Astrocyte (in vitro differentiated cells and primary cell): ENCODE results near the gene LDLRAD1. TPM values are rescaled to one million over a fixed set of nuclear protein-coding genes. Genes with fewer than 3 reads are reported as not detected.

Experiments used
- DNase-seq: peaks from one replicate; pipeline ENCODE4 v3.0.0-alpha.2; 2010; ENCODE audit warnings: low read depth
- FAIRE-seq: peaks from 2 replicates; lab custom pipeline; 2011; peaks lifted over from hg19 to GRCh38; lab: Jason Lieb, UNC
- H2AFZ ChIP-seq: 2 replicates; pipeline ENCODE4 v1.6.0; 2012; ENCODE audit warnings: low read depth, low read length, inconsistent platforms
- H3K27ac ChIP-seq: 2 replicates; pipeline ENCODE4 v1.5.1; 2011; ENCODE audit warnings: low read depth, low read length, inconsistent platforms
- H3K27me3 ChIP-seq: 2 replicates; pipeline ENCODE4 v1.6.0; 2011; ENCODE audit warnings: low read length, inconsistent platforms; ENCODE audit not compliant: insufficient read depth
- H3K36me3 ChIP-seq: 2 replicates; pipeline ENCODE4 v1.5.1; 2011; ENCODE audit warnings: low read length, inconsistent platforms; ENCODE audit not compliant: insufficient read depth
- H3K4me1 ChIP-seq: 2 replicates; pipeline ENCODE4 v1.5.1; 2011; ENCODE audit warnings: low read length, inconsistent platforms; ENCODE audit not compliant: insufficient read depth
- H3K4me2 ChIP-seq: 2 replicates; pipeline ENCODE4 v1.6.0; 2012; ENCODE audit warnings: low read length, inconsistent platforms
- H3K4me3 ChIP-seq: 2 replicates; pipeline ENCODE4 v1.5.1; 2011; ENCODE audit warnings: low read depth, mild to moderate bottlenecking, low read length, inconsistent platforms; ENCODE audit not compliant: insufficient read depth
- H3K79me2 ChIP-seq: 2 replicates; pipeline ENCODE4 v1.6.0; 2012; ENCODE audit warnings: mild to moderate bottlenecking, low read length, inconsistent platforms; ENCODE audit not compliant: insufficient read depth
- H3K9ac ChIP-seq: 2 replicates; pipeline ENCODE4 v1.6.0; 2012; ENCODE audit warnings: mild to moderate bottlenecking, low read length, inconsistent platforms
- H3K9me3 ChIP-seq: 2 replicates; pipeline ENCODE4 v1.5.1; 2012; ENCODE audit warnings: low read depth, mild to moderate bottlenecking, low read length, inconsistent platforms; ENCODE audit not compliant: insufficient read depth
- H4K20me1 ChIP-seq: 2 replicates; pipeline ENCODE4 v1.6.0; 2012; ENCODE audit warnings: low read length, inconsistent platforms; ENCODE audit not compliant: insufficient read depth
- H3K27ac Mint-ChIP-seq: one replicate; pipeline ENCODE4 v1.8.0; 2021; ENCODE audit warnings: mild to moderate bottlenecking, mixed read lengths; ENCODE audit not compliant: unreplicated experiment
- H3K27me3 Mint-ChIP-seq: one replicate; pipeline ENCODE4 v1.8.0; 2021; ENCODE audit warnings: low read depth, mixed read lengths; ENCODE audit not compliant: unreplicated experiment
- H3K36me3 Mint-ChIP-seq: one replicate; pipeline ENCODE4 v1.8.0; 2021; ENCODE audit warnings: low read depth, mixed read lengths; ENCODE audit not compliant: unreplicated experiment
- H3K4me1 Mint-ChIP-seq: one replicate; pipeline ENCODE4 v1.8.0; 2021; ENCODE audit warnings: low read depth, mixed read lengths; ENCODE audit not compliant: unreplicated experiment
- H3K4me3 Mint-ChIP-seq: one replicate; pipeline ENCODE4 v1.8.0; 2021; ENCODE audit warnings: mild to moderate bottlenecking, moderate library complexity, mixed read lengths; ENCODE audit not compliant: unreplicated experiment
- H3K9me3 Mint-ChIP-seq: one replicate; pipeline ENCODE4 v1.8.0; 2021; ENCODE audit warnings: mild to moderate bottlenecking, mixed read lengths; ENCODE audit not compliant: unreplicated experiment
- CTCF ChIP-seq: IDR thresholded peaks from 2 replicates; pipeline ENCODE4 v1.5.1; 2011; ENCODE audit warnings: low read depth, mild to moderate bottlenecking, inconsistent platforms, low read length, moderate library complexity; ENCODE audit not compliant: insufficient read depth
- EZH2 ChIP-seq: IDR thresholded peaks from 2 replicates; pipeline ENCODE4 v1.6.1; 2012; ENCODE audit warnings: mild to moderate bottlenecking, low read length, inconsistent platforms; ENCODE audit not compliant: insufficient read depth
- total RNA-seq: library from RNA; stranded (reverse); gene quantifications from 2 replicates; pipeline ENCODE4 v1.2.1, GENCODE V29; 2021

Gene LDLRAD1
- total RNA-seq, 1 donor from 2014 or later: not detected

DNA sequence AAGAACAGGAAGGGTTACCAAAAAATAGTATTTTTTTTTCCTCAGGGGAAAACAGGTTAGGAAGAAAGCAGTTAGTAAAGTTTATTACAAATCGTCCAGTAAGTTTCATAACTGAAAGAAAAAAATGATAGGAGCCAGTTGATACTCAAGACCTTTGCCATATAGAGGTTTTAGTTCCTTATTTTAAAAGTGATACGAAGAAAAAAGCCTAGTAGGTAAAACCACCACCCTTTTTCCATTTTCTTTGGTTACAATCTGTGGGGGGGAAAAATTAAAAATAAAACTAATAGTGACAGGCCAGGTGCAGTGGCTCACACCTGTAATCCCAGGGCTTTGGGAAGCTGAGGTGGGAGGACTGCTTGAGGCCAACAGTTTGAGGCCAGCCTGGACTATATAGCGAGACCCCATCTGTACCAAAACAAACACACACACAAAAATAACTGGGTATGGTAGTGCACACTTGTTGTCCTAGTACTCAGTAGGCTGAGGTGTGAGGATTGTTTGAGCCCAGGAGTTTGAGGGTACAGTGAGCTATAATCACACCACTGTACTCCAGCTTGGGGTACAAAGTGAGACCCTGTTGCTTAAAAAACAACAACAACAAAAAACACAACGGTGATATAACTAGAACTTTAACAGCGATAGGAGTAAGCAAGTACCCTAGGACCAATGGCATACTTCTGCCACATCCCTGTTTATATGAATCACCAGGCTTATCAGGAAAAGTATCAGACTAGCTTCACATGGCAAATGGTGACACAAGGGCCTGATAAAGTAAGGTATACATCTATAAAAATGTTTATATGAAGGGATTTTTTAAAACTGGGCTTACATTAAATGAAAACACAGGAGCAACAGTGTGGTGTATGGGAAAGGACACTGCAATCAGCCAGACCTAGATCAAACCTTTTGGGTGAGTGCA is 29.7 kb upstream of the LDLRAD1 start:
- peaks cover 18% of the 10 kb centered on the region for H3K4me1 ChIP-seq
- Mint-ChIP-seq H3K4me3 (no peak overlapping the region), H3K9me3 (no peaks in the 10 kb centered on the region), H3K36me3 (no peaks in the 10 kb centered on the region), H3K27me3 (no peaks in the 10 kb centered on the region), H3K4me1 (peaks cover 12% of the 10 kb centered on the region), H3K27ac (no peak overlapping the region)
- peak; percentile 17 for DNase-seq
- H3K9me3 ChIP-seq: no peaks in the 10 kb centered on the region
- no peak for TF ChIP-seq CTCF
- TF ChIP-seq EZH2: no peak
- H4K20me1 ChIP-seq: peaks cover 30% of the 10 kb centered on the region
- H3K4me3 ChIP-seq: no peak overlapping the region
- H3K27me3 ChIP-seq: no peaks in the 10 kb centered on the region
- no peak overlapping the region for H2AFZ ChIP-seq
- peaks cover 72% of the 10 kb centered on the region for H3K79me2 ChIP-seq
- no peak overlapping the region for H3K27ac ChIP-seq
- peak overlapping the region; percentile 50 for H3K4me2 ChIP-seq
- peaks cover 5% of the 10 kb centered on the region for H3K36me3 ChIP-seq
- no peak for FAIRE-seq
- no peak overlapping the region for H3K9ac ChIP-seq

GRCh38 chr1:54046671-54047383 is 28.8 kb upstream of the LDLRAD1 start:
- no peaks in the 10 kb centered on the region for H3K9me3 Mint-ChIP-seq
- Histone ChIP-seq H3K4me3 (no peak overlapping the region), H3K27ac (no peak overlapping the region), H3K4me2 (peak overlapping the region; percentile 50), H2AFZ (no peak overlapping the region), H3K27me3 (no peaks in the 10 kb centered on the region), H4K20me1 (peaks cover 30% of the 10 kb centered on the region), H3K4me1 (peaks cover 15% of the 10 kb centered on the region), H3K9me3 (no peaks in the 10 kb centered on the region), H3K36me3 (peaks cover 8% of the 10 kb centered on the region), H3K9ac (no peak overlapping the region), H3K79me2 (peaks cover 63% of the 10 kb centered on the region)
- TF ChIP-seq CTCF (no peak), EZH2 (no peak)
- FAIRE-seq: peak; percentile 20
- no peak for DNase-seq
- H3K4me1 Mint-ChIP-seq: peaks cover 12% of the 10 kb centered on the region
- no peaks in the 10 kb centered on the region for H3K27me3 Mint-ChIP-seq
- no peaks in the 10 kb centered on the region for H3K36me3 Mint-ChIP-seq
- no peak overlapping the region for H3K27ac Mint-ChIP-seq
- no peak overlapping the region for H3K4me3 Mint-ChIP-seq
